HepG2 (cell line): ENCODE data around the gene ZNF23. TPM values are rescaled to one million over a fixed set of nuclear protein-coding genes. Genes with fewer than 3 reads are reported as not detected.

Source experiments
- ATAC-seq: fragments of 200-7000 bp; cut with Tn5 transposase; 3 replicates; pipeline ENCODE4 v1.9.1; 2020; ENCODE audit warnings: mild to moderate bottlenecking, moderate library complexity
- BruUV-seq: library from RNA; stranded (reverse); fragments of 400-500 nt; replicated peaks from 2 replicates; lab custom pipeline; 2021; lab: Mats Ljungman, UMichigan
- CTCF ChIA-PET: fragments of 300-600 bp; formaldehyde crosslinking; extraction: SDS; loops from one replicate; lab custom pipeline; 2021; ENCODE audit warnings: low total read pairs, inconsistent platforms, low intra/inter-chr PET ratio; lab: Yijun Ruan, JAX
- POLR2A ChIA-PET: fragments of 350-600 bp; sonication (Branson Sonifier 250); formaldehyde crosslinking; loops from one replicate; lab custom pipeline; 2020; ENCODE audit warnings: antibody characterized with exemption, inconsistent platforms; lab: Yijun Ruan, JAX
- DNase-seq: peaks from one replicate; pipeline ENCODE4 v3.0.0-alpha.2; 2015; ENCODE audit warnings: low spot score
- FAIRE-seq: peaks from 3 replicates; lab custom pipeline; 2011; peaks lifted over from hg19 to GRCh38; lab: Jason Lieb, UNC
- H2AFZ ChIP-seq: one replicate; pipeline ENCODE4 v1.6.1; 2011; ENCODE audit warnings: low read length, inconsistent platforms
- H3K27ac ChIP-seq: fragments of 300-600 bp; 3 replicates; pipeline ENCODE4 v1.8.0; 2011; ENCODE audit warnings: mixed run types, mild to moderate bottlenecking, mixed read lengths, low read length, inconsistent platforms; ENCODE audit not compliant: insufficient read depth; ENCODE audit errors: extremely low read length
- H3K27me3 ChIP-seq, 2 experiments: fragments of 200-600 bp in 1 of 2; 2 replicates in 1 of 2; 3 replicates in 1 of 2; pipeline versions ENCODE4 v1.6.0 to v1.8.0; 2011; ENCODE audit warnings: low read length in 2 of 2, mild to moderate bottlenecking in 2 of 2, moderate library complexity in 2 of 2, inconsistent platforms in 1 of 2; ENCODE audit not compliant: insufficient read depth in 2 of 2, control insufficient read depth in 1 of 2
- H3K36me3 ChIP-seq, 2 experiments: fragments of 200-600 bp in 1 of 2; replicated peaks in 1 of 2; 2 replicates in 1 of 2; 3 replicates in 1 of 2; pipeline versions ENCODE4 v1.5.1 to v1.8.0; 2011; ENCODE audit warnings: low read length in 2 of 2, inconsistent platforms in 1 of 2; ENCODE audit not compliant: insufficient read depth in 2 of 2, control insufficient read depth in 1 of 2
- H3K4me1 ChIP-seq: 2 replicates; pipeline ENCODE4 v1.5.1; 2012; ENCODE audit warnings: low read length, inconsistent platforms; ENCODE audit not compliant: insufficient read depth
- H3K4me2 ChIP-seq: 2 replicates; pipeline ENCODE4 v1.6.0; 2011; ENCODE audit warnings: low read depth, low read length, inconsistent platforms
- H3K4me3 ChIP-seq, 3 experiments: fragments of 200-600 bp in 1 of 3; sonication (generic), shearing (Covaris generic) in 1 of 3; replicated peaks in 1 of 3; 2 replicates each; pipeline ENCODE4 v1.5.1; 2011 to 2016; ENCODE audit warnings: low read length in 3 of 3, inconsistent platforms in 2 of 3, low read depth in 2 of 3, mild to moderate bottlenecking in 2 of 3, control low read depth in 1 of 3, mixed read lengths in 1 of 3; ENCODE audit not compliant: insufficient read depth in 1 of 3
- H3K79me2 ChIP-seq: one replicate; pipeline ENCODE4 v1.6.1; 2011; ENCODE audit warnings: low read length, inconsistent platforms; ENCODE audit not compliant: insufficient read depth
- H3K9ac ChIP-seq: 2 replicates; pipeline ENCODE4 v1.6.0; 2011; ENCODE audit warnings: mild to moderate bottlenecking, low read depth, low read length, inconsistent platforms; ENCODE audit not compliant: insufficient read depth
- H3K9me3 ChIP-seq: 2 replicates; pipeline ENCODE4 v1.5.1; 2012; ENCODE audit warnings: mild to moderate bottlenecking, low read length
- H4K20me1 ChIP-seq: 2 replicates; pipeline ENCODE4 v1.6.0; 2011; ENCODE audit warnings: inconsistent platforms, mild to moderate bottlenecking, low read length, moderate library complexity; ENCODE audit not compliant: insufficient read depth
- CEBPB ChIP-seq: IDR thresholded peaks from 2 replicates; pipeline ENCODE4 v1.6.1; 2011; ENCODE audit warnings: low read depth, low read length, improper control_type of control experiment, borderline replicate concordance
- SIX4 ChIP-seq: sonication (generic); formaldehyde crosslinking; IDR thresholded peaks from 2 replicates; pipeline ENCODE4 v1.4.0; 2020; ENCODE audit warnings: missing genetic modification reagents
- TAF1 ChIP-seq: sonication (generic); formaldehyde crosslinking; IDR thresholded peaks from 2 replicates; pipeline ENCODE4 v1.4.0; 2020; ENCODE audit warnings: missing genetic modification reagents
- ZFP41 ChIP-seq: sonication (generic); formaldehyde crosslinking; IDR thresholded peaks from 2 replicates; pipeline ENCODE4 v1.4.0; 2020; ENCODE audit warnings: mild to moderate bottlenecking, missing genetic modification reagents, borderline replicate concordance
- ZKSCAN8 ChIP-seq: IDR thresholded peaks from 2 replicates; pipeline ENCODE4 v1.6.1; 2016; ENCODE audit warnings: borderline replicate concordance, missing genetic modification reagents, missing compliant biosample characterization
- ZNF572 ChIP-seq: sonication (generic); formaldehyde crosslinking; IDR thresholded peaks from 2 replicates; pipeline ENCODE4 v1.5.1; 2020; ENCODE audit warnings: mild to moderate bottlenecking, missing genetic modification reagents
- WGBS: methylation state at CpG from one replicate; pipeline ENCODE4 v1.1.6; 2017; ENCODE audit warnings: low lambda C conversion rate; 5-methylcytosine and 5-hydroxymethylcytosine counted together
- in situ Hi-C: cut with HindIII; loops from 2 replicates; pipeline ENCODE4 v1.10.0; 2017; ENCODE audit warnings: low pct_unique_long_range_greater_than_20kb; ENCODE audit not compliant: extremely low pct_ligation_motif_present
- intact Hi-C: fragments of 100-400 bp; cut with micrococcal nuclease; formaldehyde crosslinking; loops from one replicate; pipeline ENCODE4 v1.10.0; 2022; ENCODE audit not compliant: unreplicated experiment
- polyA plus RNA-seq, 8 experiments: library from polyadenylated mRNA; depleted of rRNA in 3 of 8; stranded (reverse) in 7 of 8; unstranded in 1 of 8; fragments of >200 nt; fragmentation: Illumina TruSeq in 4 of 8; extraction: Trizol in 4 of 8; gene quantifications; 2 replicates each; pipeline versions ENCODE4 v1.2.1 to v1.2.3, GENCODE V29; 2011 to 2016; ENCODE audit warnings: low read depth in 4 of 8, missing spikeins in 1 of 8, mixed read lengths in 1 of 8; ENCODE audit not compliant: insufficient read depth in 1 of 8
- total RNA-seq, 5 experiments: library from RNA; depleted of rRNA; stranded (reverse); fragments of >200 nt; fragmentation: Illumina TruSeq; extraction: Trizol; gene quantifications; 2 replicates each; pipeline ENCODE4 v1.2.3, GENCODE V29; 2016; ENCODE audit warnings: low read depth in 1 of 5
- TF ChIP-seq, protein P1 (sequence below): sonication (generic); formaldehyde crosslinking; IDR thresholded peaks from 2 replicates; pipeline ENCODE4 v1.5.0; 2020; ENCODE audit warnings: mild to moderate bottlenecking, missing genetic modification reagents
- TF ChIP-seq, protein P2 (sequence below): sonication (generic); formaldehyde crosslinking; IDR thresholded peaks from 2 replicates; pipeline ENCODE4 v1.8.1; 2022; ENCODE audit warnings: mild to moderate bottlenecking, missing genetic modification reagents
- TF ChIP-seq, protein P3 (sequence below): sonication (generic); formaldehyde crosslinking; IDR thresholded peaks from 2 replicates; pipeline ENCODE4 v1.4.0; 2020; ENCODE audit warnings: mild to moderate bottlenecking, missing genetic modification reagents
- TF ChIP-seq, protein P4 (sequence below): IDR thresholded peaks from 2 replicates; pipeline ENCODE4 v1.6.1; 2016; ENCODE audit warnings: mild to moderate bottlenecking, missing biosample characterization, missing genetic modification reagents
- TF ChIP-seq, protein P5 (sequence below): sonication (generic); formaldehyde crosslinking; conservative IDR thresholded peaks from 2 replicates; pipeline ENCODE4 v1.4.0; 2020; ENCODE audit warnings: missing genetic modification reagents

Gene ZNF23
- total and polyA plus RNA-seq, 2 of the 13 experiments (the other 11 are each of a cell fraction or from before 2014, with no cell fraction given) = 8.6 to 12.2 TPM

DNA sequence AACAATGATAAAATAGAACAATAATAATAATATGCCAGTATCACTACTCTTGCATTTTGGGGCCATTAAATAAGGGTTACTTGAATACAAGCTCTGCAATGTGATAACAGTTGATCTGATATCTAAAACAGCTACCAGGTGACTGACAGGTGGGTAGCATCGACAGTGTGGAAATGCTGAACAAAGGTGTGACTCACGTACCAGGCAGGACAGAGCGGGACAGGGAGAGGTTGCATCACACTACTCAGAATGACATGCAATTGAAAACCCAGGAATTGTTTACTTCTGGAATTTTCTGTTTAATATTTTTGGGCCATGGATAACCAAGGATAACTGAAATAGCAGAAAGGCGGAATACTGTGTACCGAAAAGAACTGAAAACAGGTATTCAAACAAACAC lies 42.9 kb upstream of the ZNF23 start:
- ATAC-seq (no peak), FAIRE-seq (no peak), DNase-seq (no peak)
- H3K9ac ChIP-seq = no peak overlapping the region
- H3K27me3 ChIP-seq = no peaks in the 10 kb centered on the region
- no peaks in the 10 kb centered on the region for H3K9me3 ChIP-seq
- H3K79me2 ChIP-seq = no peaks in the 10 kb centered on the region
- H3K36me3 ChIP-seq = no peaks in the 10 kb centered on the region
- H3K27ac ChIP-seq = no peak overlapping the region
- no peak overlapping the region for H3K4me2 ChIP-seq
- in situ Hi-C loops (loop anchor here (5.0 kb wide), 2 partner anchors 32 to 93 kb away; no protein-coding TSS in a partner anchor), intact Hi-C loops (loop anchor here (5.0 kb wide), 1 partner anchor 32 kb away; no protein-coding TSS in a partner anchor)
- WGBS = 34% methylated on average over 5 of the region's 5 CpGs
- H3K4me1 ChIP-seq = no peaks in the 10 kb centered on the region
- H4K20me1 ChIP-seq = no peaks in the 10 kb centered on the region
- H2AFZ ChIP-seq = no peak overlapping the region
- no peak overlapping the region for H3K4me3 ChIP-seq
- ChIA-PET POLR2A (no interaction called here), CTCF (no interaction called here)
- BruUV-seq = no TSS peak
- TF ChIP-seq ZFP41 (CRISPR knock-in tag) = no peak
- TF ChIP-seq, protein P1, sequence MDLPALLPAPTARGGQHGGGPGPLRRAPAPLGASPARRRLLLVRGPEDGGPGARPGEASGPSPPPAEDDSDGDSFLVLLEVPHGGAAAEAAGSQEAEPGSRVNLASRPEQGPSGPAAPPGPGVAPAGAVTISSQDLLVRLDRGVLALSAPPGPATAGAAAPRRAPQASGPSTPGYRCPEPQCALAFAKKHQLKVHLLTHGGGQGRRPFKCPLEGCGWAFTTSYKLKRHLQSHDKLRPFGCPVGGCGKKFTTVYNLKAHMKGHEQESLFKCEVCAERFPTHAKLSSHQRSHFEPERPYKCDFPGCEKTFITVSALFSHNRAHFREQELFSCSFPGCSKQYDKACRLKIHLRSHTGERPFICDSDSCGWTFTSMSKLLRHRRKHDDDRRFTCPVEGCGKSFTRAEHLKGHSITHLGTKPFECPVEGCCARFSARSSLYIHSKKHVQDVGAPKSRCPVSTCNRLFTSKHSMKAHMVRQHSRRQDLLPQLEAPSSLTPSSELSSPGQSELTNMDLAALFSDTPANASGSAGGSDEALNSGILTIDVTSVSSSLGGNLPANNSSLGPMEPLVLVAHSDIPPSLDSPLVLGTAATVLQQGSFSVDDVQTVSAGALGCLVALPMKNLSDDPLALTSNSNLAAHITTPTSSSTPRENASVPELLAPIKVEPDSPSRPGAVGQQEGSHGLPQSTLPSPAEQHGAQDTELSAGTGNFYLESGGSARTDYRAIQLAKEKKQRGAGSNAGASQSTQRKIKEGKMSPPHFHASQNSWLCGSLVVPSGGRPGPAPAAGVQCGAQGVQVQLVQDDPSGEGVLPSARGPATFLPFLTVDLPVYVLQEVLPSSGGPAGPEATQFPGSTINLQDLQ = no peak
- TF ChIP-seq, protein P2, sequence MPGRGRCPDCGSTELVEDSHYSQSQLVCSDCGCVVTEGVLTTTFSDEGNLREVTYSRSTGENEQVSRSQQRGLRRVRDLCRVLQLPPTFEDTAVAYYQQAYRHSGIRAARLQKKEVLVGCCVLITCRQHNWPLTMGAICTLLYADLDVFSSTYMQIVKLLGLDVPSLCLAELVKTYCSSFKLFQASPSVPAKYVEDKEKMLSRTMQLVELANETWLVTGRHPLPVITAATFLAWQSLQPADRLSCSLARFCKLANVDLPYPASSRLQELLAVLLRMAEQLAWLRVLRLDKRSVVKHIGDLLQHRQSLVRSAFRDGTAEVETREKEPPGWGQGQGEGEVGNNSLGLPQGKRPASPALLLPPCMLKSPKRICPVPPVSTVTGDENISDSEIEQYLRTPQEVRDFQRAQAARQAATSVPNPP = no peak
- TF ChIP-seq, protein P3, sequence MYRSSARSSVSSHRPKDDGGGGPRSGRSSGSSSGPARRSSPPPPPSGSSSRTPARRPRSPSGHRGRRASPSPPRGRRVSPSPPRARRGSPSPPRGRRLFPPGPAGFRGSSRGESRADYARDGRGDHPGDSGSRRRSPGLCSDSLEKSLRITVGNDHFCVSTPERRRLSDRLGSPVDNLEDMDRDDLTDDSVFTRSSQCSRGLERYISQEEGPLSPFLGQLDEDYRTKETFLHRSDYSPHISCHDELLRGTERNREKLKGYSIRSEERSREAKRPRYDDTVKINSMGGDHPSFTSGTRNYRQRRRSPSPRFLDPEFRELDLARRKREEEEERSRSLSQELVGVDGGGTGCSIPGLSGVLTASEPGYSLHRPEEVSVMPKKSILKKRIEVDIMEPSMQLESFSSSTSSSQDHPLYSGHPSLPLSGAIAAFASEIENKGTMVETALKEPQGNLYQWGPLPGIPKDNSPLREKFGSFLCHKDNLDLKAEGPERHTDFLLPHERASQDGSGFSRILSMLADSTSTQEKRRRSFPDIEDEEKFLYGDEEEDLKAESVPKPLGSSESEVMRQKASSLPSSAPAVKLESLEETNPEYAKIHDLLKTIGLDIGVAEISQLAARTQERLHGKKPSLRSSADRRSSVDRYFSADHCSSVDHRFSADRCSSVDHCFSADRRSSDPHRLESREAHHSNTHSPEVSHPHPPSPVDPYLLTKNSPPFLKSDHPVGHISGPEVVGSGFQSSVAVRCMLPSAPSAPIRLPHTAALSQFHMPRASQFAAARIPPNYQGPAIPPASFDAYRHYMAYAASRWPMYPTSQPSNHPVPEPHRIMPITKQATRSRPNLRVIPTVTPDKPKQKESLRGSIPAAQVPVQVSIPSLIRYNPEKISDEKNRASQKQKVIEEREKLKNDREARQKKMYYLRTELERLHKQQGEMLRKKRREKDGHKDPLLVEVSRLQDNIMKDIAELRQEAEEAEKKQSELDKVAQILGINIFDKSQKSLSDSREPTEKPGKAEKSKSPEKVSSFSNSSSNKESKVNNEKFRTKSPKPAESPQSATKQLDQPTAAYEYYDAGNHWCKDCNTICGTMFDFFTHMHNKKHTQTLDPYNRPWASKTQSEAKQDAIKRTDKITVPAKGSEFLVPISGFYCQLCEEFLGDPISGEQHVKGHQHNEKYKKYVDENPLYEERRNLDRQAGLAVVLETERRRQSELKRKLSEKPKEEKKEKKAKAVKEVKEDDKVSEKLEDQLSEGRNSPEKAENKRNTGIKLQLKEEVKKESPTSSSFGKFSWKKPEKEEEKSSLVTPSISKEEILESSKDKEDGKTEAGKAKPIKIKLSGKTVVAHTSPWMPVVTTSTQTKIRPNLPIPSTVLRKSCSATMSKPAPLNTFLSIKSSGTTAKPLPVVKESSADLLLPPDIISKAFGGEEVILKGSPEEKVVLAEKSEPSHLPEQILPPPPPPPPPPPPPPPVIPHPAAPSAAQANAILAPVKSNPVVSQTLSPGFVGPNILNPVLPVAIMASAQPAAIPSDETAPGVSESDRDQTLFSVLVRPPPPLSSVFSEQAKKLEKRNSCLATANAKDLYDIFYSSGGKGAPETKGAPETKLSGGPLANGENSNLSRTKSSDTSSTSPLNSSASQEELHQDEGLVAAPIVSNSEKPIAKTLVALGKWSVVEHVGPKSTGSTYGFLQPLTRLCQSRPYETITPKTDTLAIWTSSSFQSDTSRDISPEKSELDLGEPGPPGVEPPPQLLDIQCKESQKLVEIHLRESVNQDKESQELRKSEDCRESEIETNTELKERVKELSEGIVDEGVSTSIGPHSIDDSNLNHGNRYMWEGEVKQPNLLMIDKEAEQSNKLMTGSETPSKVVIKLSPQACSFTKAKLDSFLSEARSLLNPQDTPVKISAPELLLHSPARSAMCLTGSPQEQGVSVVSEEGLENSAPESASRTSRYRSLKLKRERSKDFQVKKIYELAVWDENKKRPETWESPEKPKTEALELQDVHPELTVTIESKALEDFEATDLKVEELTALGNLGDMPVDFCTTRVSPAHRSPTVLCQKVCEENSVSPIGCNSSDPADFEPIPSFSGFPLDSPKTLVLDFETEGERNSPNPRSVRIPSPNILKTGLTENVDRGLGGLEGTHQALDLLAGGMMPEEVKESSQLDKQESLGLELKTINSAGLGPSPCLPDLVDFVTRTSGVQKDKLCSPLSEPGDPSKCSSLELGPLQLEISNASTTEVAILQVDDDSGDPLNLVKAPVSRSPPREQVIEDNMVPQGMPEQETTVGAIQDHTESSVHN (CRISPR knock-in tag) = no peak
- TF ChIP-seq TAF1 (CRISPR knock-in tag) = no peak
- TF ChIP-seq, protein P4, sequence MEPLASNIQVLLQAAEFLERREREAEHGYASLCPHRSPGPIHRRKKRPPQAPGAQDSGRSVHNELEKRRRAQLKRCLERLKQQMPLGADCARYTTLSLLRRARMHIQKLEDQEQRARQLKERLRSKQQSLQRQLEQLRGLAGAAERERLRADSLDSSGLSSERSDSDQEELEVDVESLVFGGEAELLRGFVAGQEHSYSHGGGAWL (CRISPR knock-in tag) = no peak
- peak; percentile 83; the same call in 1 of the 2 replicates for TF ChIP-seq CEBPB
- TF ChIP-seq, protein P5, sequence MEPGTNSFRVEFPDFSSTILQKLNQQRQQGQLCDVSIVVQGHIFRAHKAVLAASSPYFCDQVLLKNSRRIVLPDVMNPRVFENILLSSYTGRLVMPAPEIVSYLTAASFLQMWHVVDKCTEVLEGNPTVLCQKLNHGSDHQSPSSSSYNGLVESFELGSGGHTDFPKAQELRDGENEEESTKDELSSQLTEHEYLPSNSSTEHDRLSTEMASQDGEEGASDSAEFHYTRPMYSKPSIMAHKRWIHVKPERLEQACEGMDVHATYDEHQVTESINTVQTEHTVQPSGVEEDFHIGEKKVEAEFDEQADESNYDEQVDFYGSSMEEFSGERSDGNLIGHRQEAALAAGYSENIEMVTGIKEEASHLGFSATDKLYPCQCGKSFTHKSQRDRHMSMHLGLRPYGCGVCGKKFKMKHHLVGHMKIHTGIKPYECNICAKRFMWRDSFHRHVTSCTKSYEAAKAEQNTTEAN (CRISPR knock-in tag) = no peak
- no peak for TF ChIP-seq ZKSCAN8 (CRISPR knock-in tag)
- no peak for TF ChIP-seq ZNF572 (CRISPR knock-in tag)
- TF ChIP-seq SIX4 (CRISPR knock-in tag) = no peak
